GM12878 (cell line): ENCODE measurements around the gene ARID1A. TPM values are rescaled to one million over a fixed set of nuclear protein-coding genes. Genes with fewer than 3 reads are reported as not detected.

Experiments used
- BRCA1 ChIP-seq: IDR thresholded peaks from 2 replicates; pipeline ENCODE4 v1.6.1; 2011; ENCODE audit warnings: low read depth, low read length, improper control_type of control experiment
- HDGF ChIP-seq: fragments of 450-650 bp; IDR thresholded peaks from 2 replicates; pipeline ENCODE4 v1.6.1; 2016; ENCODE audit warnings: antibody characterized with exemption
- MLLT1 ChIP-seq: fragments of 450-650 bp; IDR thresholded peaks from 2 replicates; pipeline ENCODE4 v1.6.1; 2016; ENCODE audit warnings: mild to moderate bottlenecking
- NBN ChIP-seq: fragments of 450-650 bp; IDR thresholded peaks from 2 replicates; pipeline ENCODE4 v1.6.1; 2016
- SPI1 ChIP-seq: IDR thresholded peaks from 2 replicates; pipeline ENCODE4 v1.6.1; 2011; ENCODE audit warnings: low read depth, mild to moderate bottlenecking, low read length, moderate library complexity, borderline replicate concordance; ENCODE audit not compliant: insufficient read depth
- TCF12 ChIP-seq: IDR thresholded peaks from 2 replicates; pipeline ENCODE4 v1.6.1; 2011; ENCODE audit warnings: low read depth, mild to moderate bottlenecking, low read length
- YY1 ChIP-seq: IDR thresholded peaks from 2 replicates; pipeline ENCODE4 v1.6.1; 2011; ENCODE audit warnings: low read depth, mild to moderate bottlenecking, low read length
- ZBTB40 ChIP-seq: fragments of 450-650 bp; IDR thresholded peaks from 2 replicates; pipeline ENCODE4 v1.6.1; 2016; ENCODE audit warnings: mild to moderate bottlenecking, moderate library complexity, borderline replicate concordance
- ZSCAN29 ChIP-seq: fragments of 450-650 bp; IDR thresholded peaks from 2 replicates; pipeline ENCODE4 v1.6.1; 2017; ENCODE audit warnings: mild to moderate bottlenecking, moderate library complexity
- polyA plus RNA-seq, 11 experiments: library from polyadenylated mRNA; depleted of rRNA in 4 of 11; unstranded in 6 of 11; stranded (reverse) in 5 of 11; fragments of >200 nt; fragmentation: Nextera tagmentation in 4 of 11; fragmentation: Illumina TruSeq in 1 of 11; extraction: Ambion mirVana in 4 of 11; extraction: Trizol in 1 of 11; gene quantifications; 1 replicate in 1 of 11; 2 replicates in 10 of 11; pipeline versions ENCODE4 v1.2.1 to v1.2.3, GENCODE V29; 2011 to 2016; ENCODE audit warnings: inconsistent platforms in 2 of 11, missing spikeins in 2 of 11, low read depth in 1 of 11
- total RNA-seq, 4 experiments: library from RNA; depleted of rRNA in 3 of 4; stranded (reverse); fragments of >200 nt in 3 of 4; fragmentation: Illumina TruSeq in 1 of 4; extraction: Trizol in 1 of 4; gene quantifications; 2 replicates each; pipeline versions ENCODE4 v1.2.1 to v1.2.3, GENCODE V29; 2013 to 2021
- TF ChIP-seq, protein P1 (sequence below): fragments of 450-650 bp; IDR thresholded peaks from 2 replicates; pipeline ENCODE4 v1.6.1; 2017; ENCODE audit warnings: borderline replicate concordance

ARID1A gene
- total and polyA plus RNA-seq, 10 of the 15 experiments (the other 5 are each of a cell fraction or from before 2014, with no cell fraction given), result 10.0 to 98.0 (median 23.5) TPM

- TF ChIP-seq ZBTB40 (no peak), TCF12 (no peak), NBN (no peak), BRCA1 (no peak), YY1 (no peak), ZSCAN29 (no peak), HDGF (no peak), SPI1 (no peak), MLLT1 (no peak)
- TF ChIP-seq, protein P1, sequence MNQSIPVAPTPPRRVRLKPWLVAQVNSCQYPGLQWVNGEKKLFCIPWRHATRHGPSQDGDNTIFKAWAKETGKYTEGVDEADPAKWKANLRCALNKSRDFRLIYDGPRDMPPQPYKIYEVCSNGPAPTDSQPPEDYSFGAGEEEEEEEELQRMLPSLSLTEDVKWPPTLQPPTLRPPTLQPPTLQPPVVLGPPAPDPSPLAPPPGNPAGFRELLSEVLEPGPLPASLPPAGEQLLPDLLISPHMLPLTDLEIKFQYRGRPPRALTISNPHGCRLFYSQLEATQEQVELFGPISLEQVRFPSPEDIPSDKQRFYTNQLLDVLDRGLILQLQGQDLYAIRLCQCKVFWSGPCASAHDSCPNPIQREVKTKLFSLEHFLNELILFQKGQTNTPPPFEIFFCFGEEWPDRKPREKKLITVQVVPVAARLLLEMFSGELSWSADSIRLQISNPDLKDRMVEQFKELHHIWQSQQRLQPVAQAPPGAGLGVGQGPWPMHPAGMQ, result no peak
Measured at GRCh38 chr1:26784886-26785285, 89.1 kb downstream of the ARID1A start (continued).
